ENCODE data around the gene MPP1. TPM values are rescaled to one million over a fixed set of nuclear protein-coding genes. Genes with fewer than 3 reads are reported as not detected.
A peak's percentile ranks its signal among the peaks of the same experiment; 100 is the strongest.

MPP1 gene
- total RNA-seq, 4 donors from 2014 or later: 31.0 to 40.5 (median 36.6) TPM

GRCh38 chrX:154748712-154749339 is 56.5 kb downstream of the MPP1 start:
- H3K27ac ChIP-seq: peak overlapping the region in 3 of 4 donors; percentile 62 to 73 (median 69)
- peak; percentile 72 for ATAC-seq
- WGBS, 2 donors (ENCODE audit: low coverage in 1 of 2): 0 to 51% methylated on average over 6 to 7 of the region's 11 CpGs

GRCh38 chrX:154742613-154743012 is 62.7 kb downstream of the MPP1 start:
- no peak overlapping the region for H3K4me3 ChIP-seq
- ATAC-seq: no peak
- no peaks in the 10 kb centered on the region for H3K9me3 ChIP-seq
- H3K27me3 ChIP-seq: no peaks in the 10 kb centered on the region
- H3K27ac ChIP-seq: no peak overlapping the region
- H3K36me3 ChIP-seq: no peaks in the 10 kb centered on the region
- H3K4me1 ChIP-seq: peaks cover 1 to 12% (median 2%) of the 10 kb centered on the region in 3 donors
- no peak for TF ChIP-seq EP300 (IDR thresholded peaks at IDR 0.05)

More at GRCh38 chrX:154748712-154749339, 56.5 kb downstream of the MPP1 start:
- H3K4me3 ChIP-seq: peak overlapping the region in 1 of 2 donors; percentile 4
- H3K36me3 ChIP-seq: no peaks in the 10 kb centered on the region
- peaks cover 0 to 22% (median 0%) of the 10 kb centered on the region in 3 donors for H3K4me1 ChIP-seq
- peak; percentile 62 to 84 (median 79) for TF ChIP-seq CTCF (IDR thresholded peaks at IDR 0.05)
- no peak for TF ChIP-seq POLR2AphosphoS5 (IDR thresholded peaks at IDR 0.05)
- H3K27me3 ChIP-seq: no peaks in the 10 kb centered on the region
- H3K9me3 ChIP-seq: no peaks in the 10 kb centered on the region

- H3K9me3 ChIP-seq: no peaks in the 10 kb centered on the region
- no peaks in the 10 kb centered on the region for H3K36me3 ChIP-seq
- no peaks in the 10 kb centered on the region for H3K27me3 ChIP-seq
- 75% methylated on average over 2 of the region's 2 CpGs for whole genome bisulfite sequencing, 2 donors (ENCODE audit: low coverage in 1 of 2)
- TF ChIP-seq POLR2A (IDR thresholded peaks at IDR 0.05) (no peak), CTCF (IDR thresholded peaks at IDR 0.05) (no peak), POLR2AphosphoS5 (IDR thresholded peaks at IDR 0.05) (no peak), EP300 (IDR thresholded peaks at IDR 0.05) (no peak)
- no peak for ATAC-seq
- H3K27ac ChIP-seq: no peak overlapping the region
- H3K4me1 ChIP-seq: peaks cover 18 to 38% (median 26%) of the 10 kb centered on the region in 3 donors
- H3K4me3 ChIP-seq: no peak overlapping the region
These were observed 65.3 kb downstream of the MPP1 start for GRCh38 chrX:154739952-154740465.

GRCh38 chrX:154738011-154738738 is 67.1 kb downstream of the MPP1 start:
- no peak overlapping the region for H3K4me3 ChIP-seq
- no peaks in the 10 kb centered on the region for H3K36me3 ChIP-seq
- peaks cover 21 to 57% (median 43%) of the 10 kb centered on the region in 3 donors for H3K4me1 ChIP-seq
- no peaks in the 10 kb centered on the region for H3K27me3 ChIP-seq
- peak; percentile 77 for ATAC-seq
- TF ChIP-seq CTCF (IDR thresholded peaks at IDR 0.05) (no peak), POLR2AphosphoS5 (IDR thresholded peaks at IDR 0.05) (peak; percentile 84)
- H3K27ac ChIP-seq: peak overlapping the region; percentile 81 to 85 (median 82)
- 4 to 20% methylated on average over 6 to 8 of the region's 8 CpGs for WGBS, 2 donors (ENCODE audit: low coverage in 1 of 2)
- no peaks in the 10 kb centered on the region for H3K9me3 ChIP-seq

- Histone ChIP-seq H3K27ac (peak overlapping the region; percentile 81 to 85 (median 82)), H3K36me3 (no peaks in the 10 kb centered on the region), H3K4me3 (no peak overlapping the region), H3K9me3 (no peaks in the 10 kb centered on the region), H3K27me3 (no peaks in the 10 kb centered on the region), H3K4me1 (peaks cover 29 to 67% (median 52%) of the 10 kb centered on the region in 3 donors)
- WGBS, 2 donors (ENCODE audit: low coverage in 1 of 2): 83 to 87% methylated on average over 4 to 5 of the region's 5 CpGs
- TF ChIP-seq POLR2AphosphoS5 (IDR thresholded peaks at IDR 0.05) (no peak), CTCF (IDR thresholded peaks at IDR 0.05) (no peak), POLR2A (IDR thresholded peaks at IDR 0.05) (no peak)
- ATAC-seq: no peak
These were observed 68.1 kb downstream of the MPP1 start for GRCh38 chrX:154737136-154737535.

All from gastroesophageal sphincter (tissue), 4 donors.